ENCODE data around the gene TMEM167B. TPM values are rescaled to one million over a fixed set of nuclear protein-coding genes. Genes with fewer than 3 reads are reported as not detected.

The TMEM167B gene
- polyA plus RNA-seq, 1 of the 3 experiments (the other 2 are of a cell fraction), result 12.7 TPM

GRCh38 chr1:109107785-109108184, 17.2 kb downstream of the TMEM167B start:
- no peak overlapping the region for H3K4me2 ChIP-seq
- H3K36me3 ChIP-seq (replicated peaks in 1 of 2; ENCODE audit: control insufficient read depth in 1 of 2, insufficient read depth in 2 of 2, low read length in 1 of 2), result peaks cover 0 to 6% of the 10 kb centered on the region in 2 experiments
- no peaks in the 10 kb centered on the region for H3K9me3 ChIP-seq
- H3K27ac ChIP-seq (ENCODE audit: low read depth in 2 of 2, low read length in 1 of 2), result no peak overlapping the region
- ChIA-PET CTCF (interaction anchor here (1.4 kb wide), 1 partner anchor 9 kb away, joined by 3 read pairs; no protein-coding TSS in a partner anchor), POLR2A (interaction anchor here (1.2 kb wide), 1 partner anchor 66 kb away, joined by 3 read pairs; the partner anchor contains the start of gene WDR47)
- peaks cover 4 to 5% of the 10 kb centered on the region in 2 experiments; a peak in 1 of 4 replicates for H3K4me1 ChIP-seq (ENCODE audit: control insufficient read depth in 1 of 2, insufficient read depth in 2 of 2, low read depth in 1 of 2, low read length in 1 of 2)
- no peaks in the 10 kb centered on the region for H3K27me3 ChIP-seq (ENCODE audit: insufficient read depth)
- TF ChIP-seq YY1 (IDR thresholded peaks at IDR 0.05; ENCODE audit: low read depth), result no peak
- TF ChIP-seq FOXM1 (IDR thresholded peaks at IDR 0.05; ENCODE audit: low read depth), result no peak
- no peak for TF ChIP-seq RAD21 (IDR thresholded peaks at IDR 0.05; ENCODE audit: low read length)
- no peak for TF ChIP-seq USF1 (IDR thresholded peaks at IDR 0.05; ENCODE audit: borderline replicate concordance, low read depth)
- no peak for TF ChIP-seq POLR2AphosphoS5 (IDR thresholded peaks at IDR 0.05; ENCODE audit: low read depth, low read length)
- TF ChIP-seq JUND (IDR thresholded peaks at IDR 0.05), result no peak
- no peak for TF ChIP-seq EP300 (IDR thresholded peaks at IDR 0.05; ENCODE audit: borderline replicate concordance in 1 of 2, low read depth in 1 of 2, low read length in 1 of 2)
- no peak for TF ChIP-seq CTCF (IDR thresholded peaks at IDR 0.05)
- TF ChIP-seq CHD2 (IDR thresholded peaks at IDR 0.05; ENCODE audit: low read length, partially characterized antibody), result no peak
- TF ChIP-seq FOSL2 (IDR thresholded peaks at IDR 0.05; ENCODE audit: borderline replicate concordance, low read depth), result no peak
- TF ChIP-seq PBX3 (IDR thresholded peaks at IDR 0.05), result no peak
- TF ChIP-seq GATA2 (CRISPR knock-in tag; IDR thresholded peaks at IDR 0.05), result no peak
- no peak for TF ChIP-seq REST (IDR thresholded peaks at IDR 0.05; ENCODE audit: low read depth, low read length)
- no peak for TF ChIP-seq RCOR1 (IDR thresholded peaks at IDR 0.05; ENCODE audit: low read length)
- TF ChIP-seq TEAD4 (IDR thresholded peaks at IDR 0.05; ENCODE audit: borderline replicate concordance, insufficient read depth), result no peak
- no peak for TF ChIP-seq FOXJ3 (CRISPR knock-in tag; IDR thresholded peaks at IDR 0.05)
- no peak for TF ChIP-seq ELF1 (IDR thresholded peaks at IDR 0.05)
- TF ChIP-seq RFX5 (IDR thresholded peaks at IDR 0.05; ENCODE audit: low read length), result no peak
- no peaks in the 10 kb centered on the region for H4K20me1 ChIP-seq (ENCODE audit: insufficient read depth)
- no peak for DNase-seq
- H3K79me2 ChIP-seq (ENCODE audit: insufficient read depth), result peaks cover 6% of the 10 kb centered on the region; the same call in 1 of the 2 replicates
- no peak overlapping the region for H3K9ac ChIP-seq
- no peaks in the 10 kb centered on the region for H3K9me2 ChIP-seq
- no peak overlapping the region for H2AFZ ChIP-seq (ENCODE audit: low read depth)
- peaks cover 6% of the 10 kb centered on the region for H3F3A ChIP-seq (replicated peaks; ENCODE audit: insufficient read depth)
- WGBS (ENCODE audit: low lambda C conversion rate), result 85% methylated on average over 7 of the region's 7 CpGs
- H3K4me3 ChIP-seq (ENCODE audit: low read depth in 2 of 2, low read length in 1 of 2), result no peak overlapping the region

All from SK-N-SH (cell line).